Breast epithelium (tissue), 4 donors: ENCODE results near the gene RNF220. TPM values are rescaled to one million over a fixed set of nuclear protein-coding genes. Genes with fewer than 3 reads are reported as not detected.

Experiments used
- DNase-seq, 2 donors: peaks; one replicate each; pipeline ENCODE4 v3.0.0-alpha.2; 2019; ENCODE audit warnings: low spot score in 2 of 2
- H3K27ac ChIP-seq, 2 donors: fragments of 200-600 bp; sonication (generic) in 1 of 2; one replicate each; pipeline ENCODE4 v1.5.1; 2016 to 2019; ENCODE audit warnings: mild to moderate bottlenecking in 1 of 2
- H3K27me3 ChIP-seq, 2 donors: fragments of 200-600 bp; sonication (generic) in 1 of 2; one replicate each; pipeline versions ENCODE4 v1.5.1 to v1.6.0; 2017 to 2019; ENCODE audit warnings: control low read depth in 1 of 2, mild to moderate bottlenecking in 1 of 2
- H3K36me3 ChIP-seq: fragments of 200-600 bp; one replicate; pipeline ENCODE4 v1.5.1; 2019
- H3K4me1 ChIP-seq, 2 donors: fragments of 200-600 bp; sonication (generic); one replicate each; pipeline ENCODE4 v1.5.1; 2016 to 2019; ENCODE audit warnings: control low read depth in 1 of 2
- H3K4me3 ChIP-seq, 3 donors: fragments of 200-600 bp; sonication (generic); 1 replicate in 2 of 3; 2 replicates in 1 of 3; pipeline ENCODE4 v1.5.1; 2016 to 2019; ENCODE audit warnings: mild to moderate bottlenecking in 3 of 3, moderate library complexity in 2 of 3
- H3K9me3 ChIP-seq, 2 donors: fragments of 200-600 bp; sonication (generic) in 1 of 2; one replicate each; pipeline ENCODE4 v1.5.1; 2016 to 2019; ENCODE audit warnings: control low read depth in 1 of 2
- CTCF ChIP-seq, 3 donors: fragments of 450-650 bp; IDR thresholded peaks; one replicate each; pipeline ENCODE4 v1.5.1; 2016 to 2017; ENCODE audit warnings: antibody characterized with exemption in 3 of 3, mild to moderate bottlenecking in 3 of 3, moderate library complexity in 3 of 3
- POLR2A ChIP-seq: fragments of 450-650 bp; IDR thresholded peaks from one replicate; pipeline ENCODE4 v1.6.1; 2016; ENCODE audit warnings: antibody characterized with exemption, mild to moderate bottlenecking, moderate library complexity
- POLR2AphosphoS5 ChIP-seq, 3 donors: sonication (generic); formaldehyde crosslinking; IDR thresholded peaks; one replicate each; pipeline ENCODE4 v1.6.1; 2017; ENCODE audit warnings: antibody characterized with exemption in 3 of 3
- intact Hi-C: fragments of 100-400 bp; cut with DNase I; formaldehyde crosslinking; loops from one replicate; pipeline ENCODE4 v1.15.1; 2023; ENCODE audit warnings: low total_unique reads
- total RNA-seq, 3 donors: library from RNA; depleted of rRNA; stranded (reverse); fragments of >200 nt; gene quantifications; one replicate each; pipeline ENCODE4 v1.1.0, GENCODE V29; 2016

Gene RNF220
- total RNA-seq, 3 donors from 2014 or later = 90.4 to 110 (median 93.4) TPM

GRCh38 chr1:44431861-44432260 is 26.8 kb downstream of the RNF220 start:
- DNase-seq = no peak
- Histone ChIP-seq H3K27me3 (peaks cover 0 to 26% of the 10 kb centered on the region in 2 donors), H3K4me1 (no peaks in the 10 kb centered on the region), H3K9me3 (no peaks in the 10 kb centered on the region), H3K36me3 (no peaks in the 10 kb centered on the region), H3K27ac (no peak overlapping the region), H3K4me3 (no peak overlapping the region)
- no peak for TF ChIP-seq POLR2A
- no peak for TF ChIP-seq CTCF (IDR thresholded peaks at IDR 0.05)
- TF ChIP-seq POLR2AphosphoS5 (IDR thresholded peaks at IDR 0.05) = no peak
- intact Hi-C loops = loop anchor here (1.0 kb wide), 1 partner anchor 9 kb away; no protein-coding TSS in a partner anchor

GRCh38 chr1:44433209-44433608 is 28.2 kb downstream of the RNF220 start:
- Histone ChIP-seq H3K9me3 (no peaks in the 10 kb centered on the region), H3K36me3 (no peaks in the 10 kb centered on the region), H3K4me1 (no peaks in the 10 kb centered on the region), H3K27ac (no peak overlapping the region), H3K27me3 (peaks cover 0 to 13% of the 10 kb centered on the region in 2 donors), H3K4me3 (no peak overlapping the region)
- TF ChIP-seq CTCF (IDR thresholded peaks at IDR 0.05) = no peak
- DNase-seq = no peak
- intact Hi-C loops = no loop called here

- no peak for TF ChIP-seq CTCF (IDR thresholded peaks at IDR 0.05)
- TF ChIP-seq POLR2AphosphoS5 (IDR thresholded peaks at IDR 0.05) = no peak
- TF ChIP-seq POLR2A = no peak
- DNase-seq = no peak
- H3K27me3 ChIP-seq = no peaks in the 10 kb centered on the region
- no peak overlapping the region for H3K4me3 ChIP-seq
- H3K9me3 ChIP-seq = no peaks in the 10 kb centered on the region
- intact Hi-C loops = loop anchor here (5.0 kb wide), 1 partner anchor 611 kb away; no protein-coding TSS in a partner anchor
- no peaks in the 10 kb centered on the region for H3K4me1 ChIP-seq
- no peak overlapping the region for H3K27ac ChIP-seq
- H3K36me3 ChIP-seq = no peaks in the 10 kb centered on the region
These were observed 31.5 kb downstream of the RNF220 start for GRCh38 chr1:44436401-44437106.

GRCh38 chr1:44437107-44437716 is 32.2 kb downstream of the RNF220 start:
- Histone ChIP-seq H3K4me3 (no peak overlapping the region), H3K4me1 (no peaks in the 10 kb centered on the region), H3K27me3 (no peaks in the 10 kb centered on the region), H3K27ac (no peak overlapping the region), H3K9me3 (no peaks in the 10 kb centered on the region), H3K36me3 (no peaks in the 10 kb centered on the region)
- DNase-seq = no peak
- intact Hi-C loops = loop anchor here (5.0 kb wide), 1 partner anchor 610 kb away; no protein-coding TSS in a partner anchor
- TF ChIP-seq CTCF (IDR thresholded peaks at IDR 0.05) (no peak), POLR2AphosphoS5 (IDR thresholded peaks at IDR 0.05) (no peak), POLR2A (no peak)

GRCh38 chr1:44442791-44443190 is 37.7 kb downstream of the RNF220 start:
- intact Hi-C loops = no loop called here
- Histone ChIP-seq H3K4me3 (no peak overlapping the region), H3K27ac (no peak overlapping the region), H3K36me3 (no peaks in the 10 kb centered on the region), H3K27me3 (no peaks in the 10 kb centered on the region), H3K4me1 (no peaks in the 10 kb centered on the region), H3K9me3 (no peaks in the 10 kb centered on the region)
- no peak for DNase-seq
- TF ChIP-seq POLR2A (no peak), POLR2AphosphoS5 (IDR thresholded peaks at IDR 0.05) (no peak), CTCF (IDR thresholded peaks at IDR 0.05) (no peak)
